GM21619 (cell line): Measurements from ENCODE around the gene RBM17.
A peak's percentile ranks its signal among the peaks of the same experiment; 100 is the strongest.
"Not testable (repeated sequence)": the region's sequence is repeated elsewhere in the genome, so short reads cannot be mapped to it uniquely, and the experiment has no call there.

Source experiments
- ATAC-seq: cut with Tn5 transposase; IDR thresholded peaks from one replicate; pipeline ENCODE4 v1.9.1; 2021; ENCODE audit not compliant: unreplicated experiment

Gene RBM17

GRCh38 chr10:6077071-6077675, 11.7 kb upstream of the RBM17 start:
- ATAC-seq, result no peak

- no peak for ATAC-seq
Measured at GRCh38 chr10:6079044-6079443, 9.8 kb upstream of the RBM17 start.

- ATAC-seq, result no peak
Measured at GRCh38 chr10:6080417-6080973, 8.3 kb upstream of the RBM17 start.

- no peak for ATAC-seq
Measured at GRCh38 chr10:6082496-6083395, 6.1 kb upstream of the RBM17 start.

GRCh38 chr10:6083523-6084475, 5.0 kb upstream of the RBM17 start:
- ATAC-seq, result no peak

GRCh38 chr10:6086375-6087233, 2.2 kb upstream of the RBM17 start:
- ATAC-seq, result peak; percentile 49

- ATAC-seq, result peak; percentile 3
Measured at GRCh38 chr10:6089334-6090219, 743 bp downstream of the RBM17 start.

GRCh38 chr10:6091630-6092029, 2.8 kb downstream of the RBM17 start:
- ATAC-seq, result no peak

GRCh38 chr10:6092731-6093130, 3.9 kb downstream of the RBM17 start:
- no peak for ATAC-seq

GRCh38 chr10:6095810-6096570, 7.2 kb downstream of the RBM17 start:
- ATAC-seq, result no peak

GRCh38 chr10:6097063-6097462, 8.2 kb downstream of the RBM17 start:
- no peak for ATAC-seq

GRCh38 chr10:6098156-6098555, 9.3 kb downstream of the RBM17 start:
- ATAC-seq, result no peak

- ATAC-seq, result no peak
Measured at GRCh38 chr10:6100370-6100769, 11.5 kb downstream of the RBM17 start.

- ATAC-seq, result peak; percentile 81
Measured at GRCh38 chr10:6101181-6101580, 12.3 kb downstream of the RBM17 start.

GRCh38 chr10:6102128-6102527, 13.3 kb downstream of the RBM17 start:
- ATAC-seq, result no peak

- ATAC-seq, result no peak
Measured at GRCh38 chr10:6103591-6103990, 14.8 kb downstream of the RBM17 start.

- ATAC-seq, result not testable (repeated sequence)
Measured at GRCh38 chr10:6107616-6108015, 18.8 kb downstream of the RBM17 start.

GRCh38 chr10:6108072-6108471, 19.2 kb downstream of the RBM17 start:
- ATAC-seq, result no peak
